Naive B cell (primary cell): ENCODE results near the gene TCTN1. TPM values are rescaled to one million over a fixed set of nuclear protein-coding genes. Genes with fewer than 3 reads are reported as not detected.

Experiments used
- ATAC-seq, 2 donors: fragments of 150-1000 bp; cut with Tn5 transposase; 2 replicates each; pipeline ENCODE4 v1.10.0; 2021; ENCODE audit warnings: low read depth in 2 of 2, mild to moderate bottlenecking in 2 of 2, moderate library complexity in 2 of 2
- DNase-seq: peaks from one replicate; pipeline ENCODE4 v3.0.0; 2022
- H3K27ac Mint-ChIP-seq, 6 donors: one replicate each; pipeline ENCODE4 v1.8.0; 2020 to 2022; ENCODE audit warnings: mild to moderate bottlenecking in 6 of 6, mixed read lengths in 6 of 6, moderate library complexity in 5 of 6, inconsistent platforms in 2 of 6
- H3K27me3 Mint-ChIP-seq, 3 donors: one replicate each; pipeline ENCODE4 v1.8.0; 2021 to 2022; ENCODE audit warnings: mixed read lengths in 3 of 3, mild to moderate bottlenecking in 1 of 3
- H3K36me3 Mint-ChIP-seq, 2 donors: one replicate each; pipeline ENCODE4 v1.8.0; 2020 to 2022; ENCODE audit warnings: mixed read lengths in 2 of 2, inconsistent platforms in 1 of 2, mild to moderate bottlenecking in 1 of 2
- H3K4me1 Mint-ChIP-seq, 3 donors: one replicate each; pipeline ENCODE4 v1.8.0; 2020 to 2022; ENCODE audit warnings: mixed read lengths in 3 of 3, inconsistent platforms in 1 of 3, mild to moderate bottlenecking in 1 of 3, moderate library complexity in 1 of 3
- H3K4me3 Mint-ChIP-seq, 8 donors: one replicate each; pipeline ENCODE4 v1.8.0; 2020 to 2022; ENCODE audit warnings: mild to moderate bottlenecking in 8 of 8, mixed read lengths in 8 of 8, moderate library complexity in 8 of 8, inconsistent platforms in 2 of 8
- H3K9me3 Mint-ChIP-seq, 7 donors: one replicate each; pipeline ENCODE4 v1.8.0; 2020 to 2022; ENCODE audit warnings: mixed read lengths in 7 of 7, mild to moderate bottlenecking in 5 of 7, inconsistent platforms in 2 of 7, moderate library complexity in 1 of 7
- polyA plus RNA-seq, 6 donors: library from polyadenylated mRNA; unstranded; fragments of 300-500 nt; fragmentation: Illumina TruSeq; gene quantifications; one replicate each; pipeline ENCODE4 v1.2.3, GENCODE V29; 2021; ENCODE audit warnings: low read depth in 6 of 6

Gene TCTN1
- polyA plus RNA-seq, 6 donors from 2014 or later, result 52.8 to 109 (median 84.3) TPM

GRCh38 chr12:110657747-110658146 is 43.8 kb downstream of the TCTN1 start:
- ATAC-seq (no peak), DNase-seq (no peak)
- Mint-ChIP-seq H3K9me3 (peaks cover 0 to 4% (median 0%) of the 10 kb centered on the region in 7 donors), H3K27ac (peak overlapping the region; percentile 43 to 100 (median 87)), H3K27me3 (no peaks in the 10 kb centered on the region), H3K4me3 (peak overlapping the region in 2 of 8 donors; percentile 29 to 64), H3K4me1 (peaks cover 59 to 99% (median 89%) of the 10 kb centered on the region in 3 donors), H3K36me3 (peaks cover 42 to 59% of the 10 kb centered on the region in 2 donors)

- no peak for ATAC-seq
- peaks cover 41 to 57% of the 10 kb centered on the region in 2 donors for H3K36me3 Mint-ChIP-seq
- H3K9me3 Mint-ChIP-seq, result peaks cover 0 to 4% (median 0%) of the 10 kb centered on the region in 7 donors
- peak overlapping the region; percentile 43 to 100 (median 85) for H3K27ac Mint-ChIP-seq
- no peaks in the 10 kb centered on the region for H3K27me3 Mint-ChIP-seq
- peaks cover 62 to 99% (median 89%) of the 10 kb centered on the region in 3 donors for H3K4me1 Mint-ChIP-seq
- no peak for DNase-seq
- peak overlapping the region in 3 of 8 donors; percentile 42 to 64 (median 47) for H3K4me3 Mint-ChIP-seq
Observed at GRCh38 chr12:110658242-110658641, 44.3 kb downstream of the TCTN1 start.

GRCh38 chr12:110658878-110659277 is 44.9 kb downstream of the TCTN1 start:
- no peak for ATAC-seq
- Mint-ChIP-seq H3K27ac (peak overlapping the region; percentile 37 to 100 (median 88)), H3K4me3 (peak overlapping the region in 4 of 8 donors; percentile 1 to 36 (median 18)), H3K4me1 (peaks cover 62 to 98% (median 87%) of the 10 kb centered on the region in 3 donors), H3K36me3 (peaks cover 38 to 53% of the 10 kb centered on the region in 2 donors), H3K27me3 (no peaks in the 10 kb centered on the region), H3K9me3 (peaks cover 0 to 4% (median 0%) of the 10 kb centered on the region in 7 donors)
- DNase-seq, result no peak

- peaks cover 63 to 98% (median 85%) of the 10 kb centered on the region in 3 donors for H3K4me1 Mint-ChIP-seq
- no peaks in the 10 kb centered on the region for H3K27me3 Mint-ChIP-seq
- DNase-seq (peak; percentile 93), ATAC-seq (peak; percentile 89)
- H3K27ac Mint-ChIP-seq, result peak overlapping the region; percentile 100
- H3K36me3 Mint-ChIP-seq, result peaks cover 40 to 55% of the 10 kb centered on the region in 2 donors
- peak overlapping the region; percentile 76 to 92 (median 84) for H3K4me3 Mint-ChIP-seq
- H3K9me3 Mint-ChIP-seq, result peaks cover 0 to 10% (median 4%) of the 10 kb centered on the region in 7 donors
Observed at GRCh38 chr12:110661337-110661972, 47.5 kb downstream of the TCTN1 start.

- Mint-ChIP-seq H3K36me3 (peaks cover 41 to 44% of the 10 kb centered on the region in 2 donors), H3K4me1 (peaks cover 67 to 99% (median 92%) of the 10 kb centered on the region in 3 donors), H3K27ac (peak overlapping the region in 5 of 6 donors; percentile 69 to 100 (median 98)), H3K9me3 (peaks cover 0 to 13% (median 4%) of the 10 kb centered on the region in 7 donors), H3K4me3 (peak overlapping the region; percentile 44 to 92 (median 80)), H3K27me3 (no peaks in the 10 kb centered on the region)
- ATAC-seq (no peak), DNase-seq (no peak)
Observed at GRCh38 chr12:110666892-110667291, 53.0 kb downstream of the TCTN1 start.

GRCh38 chr12:110667671-110668070 is 53.7 kb downstream of the TCTN1 start:
- H3K36me3 Mint-ChIP-seq, result peaks cover 46 to 49% of the 10 kb centered on the region in 2 donors
- H3K27me3 Mint-ChIP-seq, result no peaks in the 10 kb centered on the region
- ATAC-seq (no peak), DNase-seq (no peak)
- peak overlapping the region; percentile 25 to 92 (median 82) for H3K4me3 Mint-ChIP-seq
- H3K27ac Mint-ChIP-seq, result peak overlapping the region; percentile 24 to 100 (median 98)
- peaks cover 0 to 13% (median 4%) of the 10 kb centered on the region in 7 donors for H3K9me3 Mint-ChIP-seq
- H3K4me1 Mint-ChIP-seq, result peaks cover 68 to 99% (median 92%) of the 10 kb centered on the region in 3 donors

GRCh38 chr12:110668480-110669192 is 54.7 kb downstream of the TCTN1 start:
- H3K27me3 Mint-ChIP-seq, result no peaks in the 10 kb centered on the region
- ATAC-seq (no peak), DNase-seq (no peak)
- H3K27ac Mint-ChIP-seq, result peak overlapping the region; percentile 96 to 100 (median 99)
- peaks cover 0 to 13% (median 4%) of the 10 kb centered on the region in 7 donors for H3K9me3 Mint-ChIP-seq
- peaks cover 48 to 56% of the 10 kb centered on the region in 2 donors for H3K36me3 Mint-ChIP-seq
- H3K4me3 Mint-ChIP-seq, result peak overlapping the region; percentile 74 to 93 (median 86)
- peaks cover 67 to 100% (median 92%) of the 10 kb centered on the region in 3 donors for H3K4me1 Mint-ChIP-seq

GRCh38 chr12:110669193-110669502 is 55.2 kb downstream of the TCTN1 start:
- H3K4me3 Mint-ChIP-seq, result peak overlapping the region; percentile 74 to 93 (median 86)
- peak overlapping the region; percentile 96 to 100 (median 99) for H3K27ac Mint-ChIP-seq
- peaks cover 49 to 55% of the 10 kb centered on the region in 2 donors for H3K36me3 Mint-ChIP-seq
- H3K27me3 Mint-ChIP-seq, result no peaks in the 10 kb centered on the region
- ATAC-seq (peak; percentile 68 to 73), DNase-seq (peak; percentile 73)
- H3K4me1 Mint-ChIP-seq, result peaks cover 66 to 100% (median 92%) of the 10 kb centered on the region in 3 donors
- peaks cover 0 to 13% (median 4%) of the 10 kb centered on the region in 7 donors for H3K9me3 Mint-ChIP-seq

GRCh38 chr12:110670161-110670701 is 56.3 kb downstream of the TCTN1 start:
- DNase-seq (peak; percentile 70), ATAC-seq (peak; percentile 70 to 74)
- Mint-ChIP-seq H3K27ac (peak overlapping the region; percentile 96 to 100 (median 99)), H3K4me3 (peak overlapping the region; percentile 74 to 93 (median 86)), H3K27me3 (no peaks in the 10 kb centered on the region), H3K9me3 (peaks cover 0 to 9% (median 4%) of the 10 kb centered on the region in 7 donors), H3K4me1 (peaks cover 63 to 100% (median 90%) of the 10 kb centered on the region in 3 donors), H3K36me3 (peaks cover 46 to 54% of the 10 kb centered on the region in 2 donors)

GRCh38 chr12:110676171-110676570 is 62.2 kb downstream of the TCTN1 start:
- DNase-seq (no peak), ATAC-seq (no peak)
- H3K36me3 Mint-ChIP-seq, result peaks cover 39 to 55% of the 10 kb centered on the region in 2 donors
- peak overlapping the region; percentile 70 to 98 (median 90) for H3K4me3 Mint-ChIP-seq
- H3K9me3 Mint-ChIP-seq, result peaks cover 0 to 2% (median 0%) of the 10 kb centered on the region in 7 donors
- peak overlapping the region; percentile 84 to 99 (median 94) for H3K27ac Mint-ChIP-seq
- no peaks in the 10 kb centered on the region for H3K27me3 Mint-ChIP-seq
- peaks cover 68 to 97% (median 89%) of the 10 kb centered on the region in 3 donors for H3K4me1 Mint-ChIP-seq

GRCh38 chr12:110677206-110677911 is 63.4 kb downstream of the TCTN1 start:
- ATAC-seq (peak; percentile 82 to 83), DNase-seq (peak; percentile 73)
- Mint-ChIP-seq H3K4me3 (peak overlapping the region; percentile 81 to 98 (median 90)), H3K27me3 (no peaks in the 10 kb centered on the region), H3K4me1 (peaks cover 70 to 97% (median 86%) of the 10 kb centered on the region in 3 donors), H3K36me3 (peaks cover 42 to 58% of the 10 kb centered on the region in 2 donors), H3K9me3 (peaks cover 0 to 2% (median 0%) of the 10 kb centered on the region in 7 donors), H3K27ac (peak overlapping the region; percentile 66 to 99 (median 97))

- Mint-ChIP-seq H3K27me3 (no peaks in the 10 kb centered on the region), H3K36me3 (peaks cover 36 to 52% of the 10 kb centered on the region in 2 donors), H3K4me1 (peaks cover 67 to 97% (median 86%) of the 10 kb centered on the region in 3 donors), H3K9me3 (peaks cover 0 to 2% (median 0%) of the 10 kb centered on the region in 7 donors), H3K27ac (peak overlapping the region in 5 of 6 donors; percentile 93 to 99 (median 98)), H3K4me3 (peak overlapping the region; percentile 81 to 98 (median 90))
- ATAC-seq (peak; percentile 2 to 9), DNase-seq (no peak)
Observed at GRCh38 chr12:110677982-110678381, 64.1 kb downstream of the TCTN1 start.
